OCI-LY7 (cell line): ENCODE data around the gene CASP10.

ENCODE experiments used
- CTCF ChIP-seq: fragments of 200-600 bp; sonication (generic); conservative IDR thresholded peaks from 2 replicates; pipeline ENCODE4 v1.5.1; 2014; ENCODE audit warnings: mild to moderate bottlenecking, antibody characterized with exemption, low read length, moderate library complexity, mixed read lengths
- EZH2phosphoT487 ChIP-seq: fragments of 200-600 bp; sonication (generic); IDR thresholded peaks from 2 replicates; pipeline ENCODE4 v1.6.1; 2018; ENCODE audit warnings: low read depth, borderline replicate concordance, mild to moderate bottlenecking, mixed run types, antibody characterized with exemption, low read length, moderate library complexity, mixed read lengths

- TF ChIP-seq CTCF (no peak), EZH2phosphoT487 (no peak)
Measured at GRCh38 chr2:201196003-201196402, 13.1 kb downstream of the CASP10 start.
